GM19025 (cell line): ENCODE results near the gene GYPE.
"Not testable (repeated sequence)": the region's sequence is repeated elsewhere in the genome, so short reads cannot be mapped to it uniquely, and the experiment has no call there.

ENCODE experiments used
- ATAC-seq: cut with Tn5 transposase; IDR thresholded peaks from one replicate; pipeline ENCODE4 v1.9.1; 2021; ENCODE audit warnings: mild to moderate bottlenecking, low read depth, moderate library complexity; ENCODE audit not compliant: unreplicated experiment

Gene GYPE

GRCh38 chr4:143870523-143871268, 34.7 kb downstream of the GYPE start:
- not testable (repeated sequence) for ATAC-seq

GRCh38 chr4:143869925-143870324, 35.4 kb downstream of the GYPE start:
- ATAC-seq, result not testable (repeated sequence)

GRCh38 chr4:143862716-143863115, 42.6 kb downstream of the GYPE start:
- ATAC-seq, result not testable (repeated sequence)

- no peak for ATAC-seq
Measured at GRCh38 chr4:143858456-143858855, 46.9 kb downstream of the GYPE start.

GRCh38 chr4:143857391-143858336, 47.7 kb downstream of the GYPE start:
- not testable (repeated sequence) for ATAC-seq

GRCh38 chr4:143856017-143856557, 49.3 kb downstream of the GYPE start:
- ATAC-seq, result not testable (repeated sequence)

GRCh38 chr4:143854645-143855044, 50.7 kb downstream of the GYPE start:
- ATAC-seq, result not testable (repeated sequence)

- ATAC-seq, result not testable (repeated sequence)
Measured at GRCh38 chr4:143849296-143849695, 56.1 kb downstream of the GYPE start.

- ATAC-seq, result not testable (repeated sequence)
Measured at GRCh38 chr4:143843506-143843832, 61.9 kb downstream of the GYPE start.

- ATAC-seq, result not testable (repeated sequence)
Measured at GRCh38 chr4:143842624-143843505, 62.5 kb downstream of the GYPE start.

GRCh38 chr4:143839413-143839812, 65.9 kb downstream of the GYPE start:
- not testable (repeated sequence) for ATAC-seq

- ATAC-seq, result not testable (repeated sequence)
Measured at GRCh38 chr4:143834196-143834595, 71.2 kb downstream of the GYPE start.

GRCh38 chr4:143833676-143834075, 71.7 kb downstream of the GYPE start:
- not testable (repeated sequence) for ATAC-seq

GRCh38 chr4:143830576-143830975, 74.8 kb downstream of the GYPE start:
- not testable (repeated sequence) for ATAC-seq

- ATAC-seq, result not testable (repeated sequence)
Measured at GRCh38 chr4:143829239-143829620, 76.1 kb downstream of the GYPE start.
